Measurements from ENCODE around the gene SMIM24.

DNA sequence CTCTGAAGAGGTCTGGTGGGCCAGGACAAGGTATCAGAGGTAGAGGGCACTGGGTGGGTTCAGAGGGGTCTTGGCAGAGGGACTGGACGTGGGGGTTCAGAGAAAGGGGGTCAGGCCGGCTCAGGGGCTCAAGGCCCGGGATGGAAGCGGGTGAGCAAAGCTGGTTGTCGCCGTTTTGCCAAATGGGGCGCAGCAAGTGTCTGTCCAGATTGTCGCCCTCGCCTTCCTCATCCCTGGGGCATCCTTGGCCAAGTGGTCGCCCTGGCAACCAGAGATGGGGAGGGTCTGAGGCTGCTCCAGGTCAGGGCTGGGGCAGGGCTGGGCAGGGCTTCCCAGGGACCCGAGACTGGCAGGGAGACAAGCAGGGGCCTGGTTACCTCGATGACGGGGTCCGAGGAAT is 13.3 kb upstream of the SMIM24 start:
- TF ChIP-seq EZH2 (IDR thresholded peaks at IDR 0.05) (no peak), EZH2phosphoT487 (IDR thresholded peaks at IDR 0.05) (no peak)
- TF ChIP-seq, protein P1, sequence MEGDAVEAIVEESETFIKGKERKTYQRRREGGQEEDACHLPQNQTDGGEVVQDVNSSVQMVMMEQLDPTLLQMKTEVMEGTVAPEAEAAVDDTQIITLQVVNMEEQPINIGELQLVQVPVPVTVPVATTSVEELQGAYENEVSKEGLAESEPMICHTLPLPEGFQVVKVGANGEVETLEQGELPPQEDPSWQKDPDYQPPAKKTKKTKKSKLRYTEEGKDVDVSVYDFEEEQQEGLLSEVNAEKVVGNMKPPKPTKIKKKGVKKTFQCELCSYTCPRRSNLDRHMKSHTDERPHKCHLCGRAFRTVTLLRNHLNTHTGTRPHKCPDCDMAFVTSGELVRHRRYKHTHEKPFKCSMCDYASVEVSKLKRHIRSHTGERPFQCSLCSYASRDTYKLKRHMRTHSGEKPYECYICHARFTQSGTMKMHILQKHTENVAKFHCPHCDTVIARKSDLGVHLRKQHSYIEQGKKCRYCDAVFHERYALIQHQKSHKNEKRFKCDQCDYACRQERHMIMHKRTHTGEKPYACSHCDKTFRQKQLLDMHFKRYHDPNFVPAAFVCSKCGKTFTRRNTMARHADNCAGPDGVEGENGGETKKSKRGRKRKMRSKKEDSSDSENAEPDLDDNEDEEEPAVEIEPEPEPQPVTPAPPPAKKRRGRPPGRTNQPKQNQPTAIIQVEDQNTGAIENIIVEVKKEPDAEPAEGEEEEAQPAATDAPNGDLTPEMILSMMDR (IDR thresholded peaks at IDR 0.05), result no peak

Measured in neural progenitor cell (in vitro differentiated cells).